Activated CD4-positive, CD25-positive, alpha-beta regulatory T cell treated with anti-CD3 and anti-CD28 coated beads, Interleukin-2, amount 50 U/mL, for 16 hours (primary cell): ENCODE results near the gene OR1L6.

ENCODE experiments used
- DNase-seq: peaks from one replicate; pipeline ENCODE4 v3.0.0-alpha.2; 2020; ENCODE audit warnings: low read depth, low spot score

OR1L6 gene

GRCh38 chr9:122742003-122742402, at the start of gene OR1L6:
Gene OR1L6, plus strand, starts transcription at chr9:122742303. Its CDS starts 7,545 bp downstream, at chr9:122749848.
- no peak for DNase-seq

GRCh38 chr9:122695696-122696095, 46.4 kb upstream of the OR1L6 start:
- no peak for DNase-seq

GRCh38 chr9:122718038-122718437, 24.1 kb upstream of the OR1L6 start:
- no peak for DNase-seq

- DNase-seq = no peak
These were observed 22.9 kb upstream of the OR1L6 start for GRCh38 chr9:122719218-122719617.

GRCh38 chr9:122723690-122724089, 18.4 kb upstream of the OR1L6 start, which contains the start of gene OR1L4:
Gene OR1L4, plus strand, starts transcription at chr9:122723990. Its CDS starts 0 bp downstream, at chr9:122723990.
- no peak for DNase-seq

GRCh38 chr9:122754825-122755224, 12.7 kb downstream of the OR1L6 start:
- DNase-seq = no peak

- DNase-seq = no peak
These were observed 25.7 kb downstream of the OR1L6 start for GRCh38 chr9:122767817-122768216.

GRCh38 chr9:122777052-122777451, 34.9 kb downstream of the OR1L6 start:
- no peak for DNase-seq

- no peak for DNase-seq
These were observed 36.0 kb downstream of the OR1L6 start for GRCh38 chr9:122777935-122778627.

- DNase-seq = no peak
These were observed 37.1 kb downstream of the OR1L6 start for GRCh38 chr9:122779181-122779580.

GRCh38 chr9:122780026-122780425, 37.9 kb downstream of the OR1L6 start:
- DNase-seq = no peak

GRCh38 chr9:122781671-122782070, 39.6 kb downstream of the OR1L6 start:
- no peak for DNase-seq

GRCh38 chr9:122785269-122785668, 43.2 kb downstream of the OR1L6 start:
- DNase-seq = no peak

GRCh38 chr9:122786338-122786737, 44.2 kb downstream of the OR1L6 start:
- no peak for DNase-seq

GRCh38 chr9:122788831-122789230, 46.7 kb downstream of the OR1L6 start, which contains the start of gene OR5C1:
Gene OR5C1, plus strand, starts transcription at chr9:122788933. Its CDS starts 0 bp downstream, at chr9:122788933.
- DNase-seq = no peak

- no peak for DNase-seq
These were observed 47.3 kb downstream of the OR1L6 start for GRCh38 chr9:122789256-122790046.

GRCh38 chr9:122791872-122792669, 50.0 kb downstream of the OR1L6 start:
- no peak for DNase-seq

- DNase-seq = no peak
These were observed 55.4 kb downstream of the OR1L6 start for GRCh38 chr9:122797316-122798063.
